ENCODE data around the gene SSH2. TPM values are rescaled to one million over a fixed set of nuclear protein-coding genes. Genes with fewer than 3 reads are reported as not detected.

SSH2 gene
- total and polyA plus RNA-seq, 2 experiments from 2014 or later: 8.3 to 18.9 TPM

- Histone ChIP-seq H3K9me3 (ENCODE audit: low read depth) (no peaks in the 10 kb centered on the region), H3F3A (ENCODE audit: insufficient read depth) (peaks cover 12% of the 10 kb centered on the region; the same call in 1 of the 2 replicates), H3K36me3 (ENCODE audit: low read depth) (no peaks in the 10 kb centered on the region), H3K4me3 (no peak overlapping the region), H3K79me2 (ENCODE audit: insufficient read depth) (peaks cover 21% of the 10 kb centered on the region), H3K9me2 (ENCODE audit: insufficient read depth) (no peaks in the 10 kb centered on the region), H3K4me2 (ENCODE audit: unreplicated experiment) (no peak overlapping the region), H3K27ac (no peak overlapping the region), H3K27me3 (replicated peaks; ENCODE audit: insufficient read depth) (no peaks in the 10 kb centered on the region), H3K9ac (no peak overlapping the region), H2AFZ (no peak overlapping the region), H3K4me1 (ENCODE audit: insufficient read depth) (0 out of 2 replicates have a peak, but pooled peaks cover 6% of the 10 kb centered on the region), H4K20me1 (ENCODE audit: insufficient read depth) (no peaks in the 10 kb centered on the region)
- in situ Hi-C loops (cut with MboI): no loop called here
- WGBS, 2 experiments (ENCODE audit: low coverage in 1 of 2, low lambda C conversion rate in 2 of 2, missing lambda C conversion rate in 2 of 2): 75 to 100% methylated on average over 1 to 4 of the region's 4 CpGs
- DNase-seq: no peak
- TF ChIP-seq EZH2phosphoT487 (IDR thresholded peaks at IDR 0.05; ENCODE audit: insufficient read depth, low read depth) (no peak), EZH2 (IDR thresholded peaks at IDR 0.05; ENCODE audit: insufficient read depth, poor library complexity, severe bottlenecking) (no peak)
Observed at GRCh38 chr17:29757788-29758187, 172.2 kb downstream of the SSH2 start.

GRCh38 chr17:29753845-29754439 is 176.1 kb downstream of the SSH2 start:
- H3K79me2 ChIP-seq (ENCODE audit: insufficient read depth): peaks cover 9% of the 10 kb centered on the region; the same call in 1 of the 2 replicates
- no peaks in the 10 kb centered on the region for H3K27me3 ChIP-seq (replicated peaks; ENCODE audit: insufficient read depth)
- no peak overlapping the region for H3K27ac ChIP-seq
- H3K9me2 ChIP-seq (ENCODE audit: insufficient read depth): no peaks in the 10 kb centered on the region
- no peaks in the 10 kb centered on the region for H3F3A ChIP-seq (ENCODE audit: insufficient read depth)
- no peaks in the 10 kb centered on the region for H3K9me3 ChIP-seq (ENCODE audit: low read depth)
- no peaks in the 10 kb centered on the region for H3K36me3 ChIP-seq (ENCODE audit: low read depth)
- H4K20me1 ChIP-seq (ENCODE audit: insufficient read depth): no peaks in the 10 kb centered on the region
- WGBS, 2 experiments (ENCODE audit: low coverage in 1 of 2, low lambda C conversion rate in 2 of 2, missing lambda C conversion rate in 2 of 2): 77 to 95% methylated on average over 2 of the region's 2 CpGs
- H3K4me1 ChIP-seq (ENCODE audit: insufficient read depth): no peaks in the 10 kb centered on the region
- TF ChIP-seq EZH2phosphoT487 (IDR thresholded peaks at IDR 0.05; ENCODE audit: insufficient read depth, low read depth) (no peak), EZH2 (IDR thresholded peaks at IDR 0.05; ENCODE audit: insufficient read depth, poor library complexity, severe bottlenecking) (no peak)
- H2AFZ ChIP-seq: no peak overlapping the region
- no peak for DNase-seq
- in situ Hi-C loops (cut with MboI): no loop called here
- no peak overlapping the region for H3K4me2 ChIP-seq (ENCODE audit: unreplicated experiment)
- no peak overlapping the region for H3K4me3 ChIP-seq
- no peak overlapping the region for H3K9ac ChIP-seq

- Histone ChIP-seq H3K4me1 (ENCODE audit: insufficient read depth) (no peaks in the 10 kb centered on the region), H2AFZ (no peak overlapping the region), H3K36me3 (ENCODE audit: low read depth) (no peaks in the 10 kb centered on the region), H3K4me3 (no peak overlapping the region), H3F3A (ENCODE audit: insufficient read depth) (peaks cover 11% of the 10 kb centered on the region; the same call in 1 of the 2 replicates), H3K9me2 (ENCODE audit: insufficient read depth) (no peaks in the 10 kb centered on the region), H3K9ac (no peak overlapping the region), H3K27me3 (replicated peaks; ENCODE audit: insufficient read depth) (no peaks in the 10 kb centered on the region), H4K20me1 (ENCODE audit: insufficient read depth) (no peaks in the 10 kb centered on the region), H3K9me3 (ENCODE audit: low read depth) (no peaks in the 10 kb centered on the region), H3K27ac (no peak overlapping the region), H3K4me2 (ENCODE audit: unreplicated experiment) (no peak overlapping the region), H3K79me2 (ENCODE audit: insufficient read depth) (no peaks in the 10 kb centered on the region)
- TF ChIP-seq EZH2 (IDR thresholded peaks at IDR 0.05; ENCODE audit: insufficient read depth, poor library complexity, severe bottlenecking) (no peak), EZH2phosphoT487 (IDR thresholded peaks at IDR 0.05; ENCODE audit: insufficient read depth, low read depth) (no peak)
- no peak for DNase-seq
- in situ Hi-C loops (cut with MboI): no loop called here
- 97 to 99% methylated on average over 5 of the region's 5 CpGs for WGBS, 2 experiments (ENCODE audit: low coverage in 1 of 2, low lambda C conversion rate in 2 of 2, missing lambda C conversion rate in 2 of 2)
Observed at GRCh38 chr17:29749045-29749825, 180.8 kb downstream of the SSH2 start.

- H3K9me3 ChIP-seq (ENCODE audit: low read depth): no peaks in the 10 kb centered on the region
- no peak overlapping the region for H3K4me3 ChIP-seq
- 93 to 96% methylated on average over 1 of the region's 1 CpG for WGBS, 2 experiments (ENCODE audit: low coverage in 1 of 2, low lambda C conversion rate in 2 of 2, missing lambda C conversion rate in 2 of 2)
- no peak overlapping the region for H3K27ac ChIP-seq
- no peak overlapping the region for H3K4me2 ChIP-seq (ENCODE audit: unreplicated experiment)
- H3K9ac ChIP-seq: no peak overlapping the region
- no peak overlapping the region for H2AFZ ChIP-seq
- H4K20me1 ChIP-seq (ENCODE audit: insufficient read depth): no peaks in the 10 kb centered on the region
- in situ Hi-C loops (cut with MboI): no loop called here
- DNase-seq: no peak
- no peaks in the 10 kb centered on the region for H3K27me3 ChIP-seq (replicated peaks; ENCODE audit: insufficient read depth)
- H3F3A ChIP-seq (ENCODE audit: insufficient read depth): peaks cover 11% of the 10 kb centered on the region; the same call in 1 of the 2 replicates
- H3K4me1 ChIP-seq (ENCODE audit: insufficient read depth): no peaks in the 10 kb centered on the region
- no peak for TF ChIP-seq EZH2phosphoT487 (IDR thresholded peaks at IDR 0.05; ENCODE audit: insufficient read depth, low read depth)
- no peak for TF ChIP-seq EZH2 (IDR thresholded peaks at IDR 0.05; ENCODE audit: insufficient read depth, poor library complexity, severe bottlenecking)
- H3K9me2 ChIP-seq (ENCODE audit: insufficient read depth): no peaks in the 10 kb centered on the region
- H3K79me2 ChIP-seq (ENCODE audit: insufficient read depth): no peaks in the 10 kb centered on the region
- H3K36me3 ChIP-seq (ENCODE audit: low read depth): no peaks in the 10 kb centered on the region
Observed at GRCh38 chr17:29748400-29748799, 181.6 kb downstream of the SSH2 start.

All from GM23248 (cell line).